HUES64 (cell line): ENCODE results near the gene ELMO2.

Source experiments
- H3K27ac ChIP-seq: 2 replicates; pipeline ENCODE4 v1.7.0; 2013; ENCODE audit warnings: low read depth, low read length, inconsistent platforms
- H3K27me3 ChIP-seq: 2 replicates; pipeline ENCODE4 v1.6.1; 2013; ENCODE audit warnings: mild to moderate bottlenecking, low read length; ENCODE audit not compliant: insufficient read depth
- H3K36me3 ChIP-seq: 2 replicates; pipeline ENCODE4 v1.6.1; 2013; ENCODE audit warnings: mild to moderate bottlenecking, low read length; ENCODE audit not compliant: insufficient read depth
- H3K4me1 ChIP-seq: 2 replicates; pipeline ENCODE4 v1.6.1; 2013; ENCODE audit warnings: mild to moderate bottlenecking, low read length, moderate library complexity; ENCODE audit not compliant: insufficient read depth
- H3K4me3 ChIP-seq: 2 replicates; pipeline ENCODE4 v1.5.1; 2013; ENCODE audit warnings: mild to moderate bottlenecking, low read length, moderate library complexity
- H3K9ac ChIP-seq: 2 replicates; pipeline ENCODE4 v1.6.1; 2013; ENCODE audit warnings: mild to moderate bottlenecking, low read depth, low read length
- H3K9me3 ChIP-seq: 2 replicates; pipeline ENCODE4 v1.6.1; 2013; ENCODE audit warnings: low read depth, low read length; ENCODE audit not compliant: insufficient read depth
- WGBS: fragments of 150-250, 120-280 bp; methylation state at CpG from one replicate; pipeline ENCODE4 v1.1.7; 2013; ENCODE audit warnings: missing lambda C conversion rate; 5-methylcytosine and 5-hydroxymethylcytosine counted together

Gene ELMO2

DNA sequence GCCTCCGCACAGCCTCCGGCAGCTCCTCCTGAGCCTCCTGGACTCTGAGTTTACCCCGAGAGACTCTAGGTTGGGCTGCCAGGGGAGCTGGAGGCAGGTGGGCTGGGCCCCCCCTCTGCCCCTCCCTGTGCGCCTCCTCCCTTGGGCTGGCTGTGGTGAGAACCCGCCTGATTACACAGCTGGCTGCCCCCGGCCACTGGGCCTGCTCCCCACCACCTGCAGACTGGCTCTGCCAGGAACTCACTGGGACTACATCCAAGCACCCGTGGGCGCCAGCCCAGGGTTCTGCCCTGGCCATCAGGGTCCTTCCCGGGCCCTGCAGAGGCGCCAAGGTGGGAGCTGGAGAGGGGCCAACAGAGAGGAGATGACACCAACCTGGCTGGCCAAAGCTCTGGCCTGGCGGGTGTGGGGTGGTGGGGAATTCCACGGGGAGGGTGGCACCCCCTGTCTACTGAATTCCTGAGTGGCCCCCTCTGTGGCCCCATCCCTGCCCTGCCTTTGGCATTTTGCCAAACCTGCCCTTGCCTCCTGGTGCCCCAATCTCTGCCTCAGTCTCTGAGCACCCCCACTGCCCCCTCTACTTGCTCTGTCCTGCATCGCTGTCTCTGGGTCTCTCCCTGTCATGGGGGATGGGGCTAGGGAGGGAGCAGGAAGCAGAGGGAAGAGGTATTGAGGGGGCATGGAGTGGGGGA lies 76.2 kb downstream of the ELMO2 start:
- Histone ChIP-seq H3K27ac (no peak overlapping the region), H3K36me3 (no peaks in the 10 kb centered on the region), H3K4me3 (no peak overlapping the region), H3K4me1 (peaks cover 13% of the 10 kb centered on the region), H3K9ac (no peak overlapping the region), H3K9me3 (no peaks in the 10 kb centered on the region), H3K27me3 (no peaks in the 10 kb centered on the region)
- WGBS: 87% methylated on average over 13 of the region's 13 CpGs

GRCh38 chr20:46328200-46328882 lies 78.1 kb downstream of the ELMO2 start:
- Histone ChIP-seq H3K36me3 (no peaks in the 10 kb centered on the region), H3K4me3 (no peak overlapping the region), H3K27ac (no peak overlapping the region), H3K9ac (no peak overlapping the region), H3K27me3 (no peaks in the 10 kb centered on the region), H3K4me1 (peaks cover 2% of the 10 kb centered on the region; the same call in 1 of the 2 replicates), H3K9me3 (no peaks in the 10 kb centered on the region)
- WGBS: 78% methylated on average over 16 of the region's 16 CpGs

DNA sequence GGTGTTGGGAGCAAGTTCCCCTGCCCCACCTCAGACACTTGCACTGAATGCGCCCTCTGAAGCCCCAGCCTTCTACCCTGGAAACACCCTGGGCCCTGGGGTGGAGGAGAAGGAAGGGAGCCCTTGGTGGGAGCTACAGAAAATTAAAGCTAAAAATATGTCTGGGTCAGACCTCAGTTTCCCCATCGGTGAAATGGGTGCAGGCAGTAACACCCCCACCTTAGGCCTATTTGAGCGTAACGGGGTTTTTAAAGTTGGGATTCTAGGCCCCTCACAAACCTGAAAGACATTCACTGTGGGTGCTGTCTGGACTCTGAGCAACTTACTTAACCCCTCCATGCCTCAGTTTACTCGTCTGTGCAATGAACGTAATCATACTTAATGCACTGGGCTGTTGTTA lies 78.9 kb downstream of the ELMO2 start:
- H3K9me3 ChIP-seq: no peaks in the 10 kb centered on the region
- H3K4me3 ChIP-seq: no peak overlapping the region
- no peaks in the 10 kb centered on the region for H3K36me3 ChIP-seq
- WGBS: 93% methylated on average over 6 of the region's 6 CpGs
- H3K27me3 ChIP-seq: no peaks in the 10 kb centered on the region
- no peak overlapping the region for H3K9ac ChIP-seq
- H3K4me1 ChIP-seq: no peaks in the 10 kb centered on the region
- H3K27ac ChIP-seq: no peak overlapping the region

DNA sequence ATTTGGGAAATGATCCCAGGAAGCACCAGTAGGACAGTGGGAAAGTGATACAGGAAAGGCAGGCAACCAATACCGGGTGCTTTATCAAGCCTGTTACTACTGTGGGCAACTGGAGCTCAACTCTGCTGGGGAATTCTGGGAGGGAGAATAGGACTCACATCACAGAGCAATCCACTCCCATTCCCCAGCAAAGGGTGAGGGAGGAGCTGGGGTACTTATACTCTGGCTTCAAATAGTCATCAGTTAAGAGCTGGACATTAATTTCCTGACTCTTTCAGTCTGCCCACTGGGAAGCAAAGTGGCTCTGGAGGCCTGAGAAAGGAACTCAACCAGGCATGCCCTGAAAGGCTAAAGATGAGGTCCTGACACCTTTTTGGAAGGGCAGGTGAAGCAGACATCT lies 80.6 kb downstream of the ELMO2 start:
- no peaks in the 10 kb centered on the region for H3K36me3 ChIP-seq
- H3K27me3 ChIP-seq: no peaks in the 10 kb centered on the region
- no peak overlapping the region for H3K4me3 ChIP-seq
- no peak overlapping the region for H3K9ac ChIP-seq
- H3K9me3 ChIP-seq: no peaks in the 10 kb centered on the region
- WGBS: 78% methylated on average over 1 of the region's 1 CpG
- H3K4me1 ChIP-seq: no peaks in the 10 kb centered on the region
- H3K27ac ChIP-seq: no peak overlapping the region

DNA sequence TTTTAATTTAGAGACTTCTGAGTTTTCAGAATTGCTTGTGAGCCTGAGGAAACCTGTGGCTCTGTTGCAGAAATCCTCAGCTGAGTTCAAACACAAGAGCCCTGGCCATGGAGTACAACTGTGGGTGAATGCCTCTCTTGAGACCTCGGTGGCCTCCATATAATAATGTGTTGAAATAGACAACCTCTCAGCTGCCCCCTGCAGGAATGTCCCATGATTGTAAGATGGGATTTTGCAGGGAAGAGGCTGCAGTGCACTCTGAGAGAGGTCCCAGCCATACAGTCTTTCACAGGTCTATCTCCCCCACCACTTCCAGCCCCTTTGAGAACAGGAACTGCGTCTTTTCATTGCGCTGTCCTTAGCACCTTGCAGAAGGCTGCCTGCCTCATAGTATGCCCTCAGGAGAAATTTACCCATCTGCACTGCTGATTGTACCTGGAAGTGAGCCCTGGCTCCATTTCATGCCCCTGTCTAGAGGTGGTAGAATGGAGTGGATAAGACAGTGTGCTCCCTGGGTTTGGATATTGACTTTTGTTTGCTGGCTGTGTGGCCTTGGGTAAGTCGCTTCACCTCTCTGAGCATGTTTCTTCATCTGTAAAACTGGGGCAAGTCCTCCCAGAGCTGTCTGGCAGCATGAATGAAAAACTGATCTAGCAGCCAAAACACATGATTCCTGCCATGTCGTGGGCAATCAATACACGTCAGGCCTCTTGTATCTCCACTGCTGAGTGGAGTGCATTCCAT lies 81.3 kb downstream of the ELMO2 start:
- no peaks in the 10 kb centered on the region for H3K36me3 ChIP-seq
- WGBS: 74% methylated on average over 6 of the region's 6 CpGs
- H3K4me3 ChIP-seq: no peak overlapping the region
- no peaks in the 10 kb centered on the region for H3K9me3 ChIP-seq
- H3K27me3 ChIP-seq: no peaks in the 10 kb centered on the region
- H3K4me1 ChIP-seq: no peaks in the 10 kb centered on the region
- H3K27ac ChIP-seq: no peak overlapping the region
- no peak overlapping the region for H3K9ac ChIP-seq

DNA sequence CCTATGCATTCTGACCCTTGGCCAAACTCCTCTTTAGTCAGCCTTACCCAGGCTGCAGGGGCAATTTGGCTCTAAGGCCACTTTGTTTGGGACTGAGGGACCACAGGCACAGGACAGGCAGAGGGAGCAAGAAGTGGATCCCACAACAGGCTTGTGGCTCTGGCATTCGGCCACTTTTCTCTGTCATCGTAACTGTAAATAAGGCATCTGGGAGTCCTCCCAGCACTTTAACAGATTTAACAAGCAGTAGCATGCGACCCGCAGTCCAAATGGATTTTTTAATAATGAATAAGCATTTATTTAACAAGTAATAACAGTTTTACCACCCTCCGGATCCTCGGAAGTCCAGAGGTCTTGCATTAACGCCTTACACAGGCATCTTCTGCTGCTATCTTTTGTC lies 82.0 kb downstream of the ELMO2 start:
- H3K4me1 ChIP-seq: no peaks in the 10 kb centered on the region
- H3K9me3 ChIP-seq: no peaks in the 10 kb centered on the region
- H3K4me3 ChIP-seq: no peak overlapping the region
- WGBS: 96% methylated on average over 5 of the region's 7 CpGs
- H3K36me3 ChIP-seq: no peaks in the 10 kb centered on the region
- H3K9ac ChIP-seq: no peak overlapping the region
- no peak overlapping the region for H3K27ac ChIP-seq
- no peaks in the 10 kb centered on the region for H3K27me3 ChIP-seq

GRCh38 chr20:46323557-46323956 lies 82.9 kb downstream of the ELMO2 start:
- Histone ChIP-seq H3K36me3 (no peaks in the 10 kb centered on the region), H3K27me3 (no peaks in the 10 kb centered on the region), H3K27ac (no peak overlapping the region), H3K9ac (no peak overlapping the region), H3K4me3 (no peak overlapping the region), H3K4me1 (no peaks in the 10 kb centered on the region), H3K9me3 (no peaks in the 10 kb centered on the region)
- 81% methylated on average over 10 of the region's 10 CpGs for WGBS

GRCh38 chr20:46322641-46323040 lies 83.8 kb downstream of the ELMO2 start:
- H3K9me3 ChIP-seq: no peaks in the 10 kb centered on the region
- no peak overlapping the region for H3K4me3 ChIP-seq
- no peaks in the 10 kb centered on the region for H3K4me1 ChIP-seq
- H3K36me3 ChIP-seq: no peaks in the 10 kb centered on the region
- 85% methylated on average over 8 of the region's 8 CpGs for WGBS
- no peaks in the 10 kb centered on the region for H3K27me3 ChIP-seq
- no peak overlapping the region for H3K27ac ChIP-seq
- no peak overlapping the region for H3K9ac ChIP-seq

GRCh38 chr20:46317685-46318177 lies 88.7 kb downstream of the ELMO2 start:
- Histone ChIP-seq H3K9ac (no peak overlapping the region), H3K36me3 (no peaks in the 10 kb centered on the region), H3K27me3 (peaks cover 33% of the 10 kb centered on the region), H3K9me3 (no peaks in the 10 kb centered on the region), H3K27ac (no peak overlapping the region), H3K4me3 (no peak overlapping the region), H3K4me1 (no peaks in the 10 kb centered on the region)
- 83% methylated on average over 7 of the region's 7 CpGs for WGBS

DNA sequence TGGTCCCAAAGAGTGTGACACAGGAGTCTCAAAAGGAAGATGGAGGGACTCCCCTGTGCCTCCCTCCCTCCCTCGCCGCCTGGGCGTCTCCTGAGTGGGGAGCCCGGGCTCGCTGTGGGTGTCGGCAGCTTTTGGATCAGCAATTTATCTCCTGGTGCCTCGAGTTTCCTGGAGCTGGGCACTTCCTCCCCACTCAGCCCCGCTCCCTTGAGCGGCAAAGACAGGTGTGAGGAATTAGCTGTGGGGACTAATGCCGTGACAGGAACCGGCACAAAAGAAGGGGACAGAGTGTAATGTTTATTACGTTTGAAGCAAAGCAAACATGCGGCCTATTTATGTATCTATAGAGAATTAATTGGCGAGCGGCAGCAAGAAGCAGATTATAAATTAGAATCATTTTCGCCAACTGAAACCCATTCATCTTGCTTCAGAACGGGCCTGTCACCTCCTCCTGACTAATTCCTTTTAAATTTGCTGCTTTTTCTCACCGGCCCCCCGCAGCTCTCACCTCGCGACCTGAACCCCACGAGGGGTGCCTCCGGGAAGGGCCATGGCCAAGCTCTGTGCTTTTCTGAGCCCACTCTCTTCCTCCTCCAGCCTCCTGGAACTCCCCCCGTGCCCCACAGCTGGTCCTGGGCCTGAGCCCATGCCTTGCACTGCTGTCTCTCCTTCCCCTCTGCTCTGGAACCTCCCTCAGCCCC lies 89.3 kb downstream of the ELMO2 start:
- Histone ChIP-seq H3K9me3 (no peaks in the 10 kb centered on the region), H3K27me3 (peaks cover 39% of the 10 kb centered on the region), H3K4me3 (no peak overlapping the region), H3K27ac (no peak overlapping the region), H3K9ac (no peak overlapping the region), H3K36me3 (no peaks in the 10 kb centered on the region), H3K4me1 (no peaks in the 10 kb centered on the region)
- 80% methylated on average over 24 of the region's 24 CpGs for WGBS
